HFF-Myc (cell line): ENCODE results near the gene FNTB.
"Not testable (repeated sequence)": the region's sequence is repeated elsewhere in the genome, so short reads cannot be mapped to it uniquely, and the experiment has no call there.

Experiments
- DNase-seq: peaks from one replicate; pipeline ENCODE4 v3.0.0-alpha.2; 2011; ENCODE audit warnings: low read depth; ENCODE audit errors: extremely low read depth
- H3K4me3 ChIP-seq: replicated peaks from 2 replicates; pipeline ENCODE4 v1.5.1; 2011; ENCODE audit warnings: low read depth, mild to moderate bottlenecking, control low read depth, low read length
- CTCF ChIP-seq: IDR thresholded peaks from 2 replicates; pipeline ENCODE4 v1.5.1; 2012; ENCODE audit warnings: mild to moderate bottlenecking, low read depth, low read length, control low read depth; ENCODE audit errors: missing control alignments

The FNTB gene

GRCh38 chr14:65024957-65025356 is 38.3 kb downstream of the FNTB start:
- no peak overlapping the region for H3K4me3 ChIP-seq
- no peak for DNase-seq
- TF ChIP-seq CTCF: no peak

GRCh38 chr14:65025818-65026217 is 39.1 kb downstream of the FNTB start:
- TF ChIP-seq CTCF: no peak
- H3K4me3 ChIP-seq: no peak overlapping the region
- no peak for DNase-seq

GRCh38 chr14:65026526-65026925 is 39.8 kb downstream of the FNTB start:
- no peak for DNase-seq
- H3K4me3 ChIP-seq: no peak overlapping the region
- no peak for TF ChIP-seq CTCF

- H3K4me3 ChIP-seq: no peak overlapping the region
- no peak for DNase-seq
- TF ChIP-seq CTCF: no peak
Observed at GRCh38 chr14:65027127-65027799, 40.6 kb downstream of the FNTB start.

GRCh38 chr14:65028937-65029336 is 42.2 kb downstream of the FNTB start:
- H3K4me3 ChIP-seq: no peak overlapping the region
- no peak for DNase-seq
- no peak for TF ChIP-seq CTCF

GRCh38 chr14:65031321-65031720 is 44.6 kb downstream of the FNTB start:
- not testable (repeated sequence) for H3K4me3 ChIP-seq, DNase-seq

GRCh38 chr14:65032319-65032718 is 45.6 kb downstream of the FNTB start:
- no peak for DNase-seq
- no peak for TF ChIP-seq CTCF
- no peak overlapping the region for H3K4me3 ChIP-seq
